GM18870 (cell line): ENCODE data around the gene SMURF1.

Experiments used
- ATAC-seq: cut with Tn5 transposase; IDR thresholded peaks from one replicate; pipeline ENCODE4 v1.9.1; 2021; ENCODE audit warnings: moderate library complexity; ENCODE audit not compliant: unreplicated experiment

SMURF1 gene

DNA sequence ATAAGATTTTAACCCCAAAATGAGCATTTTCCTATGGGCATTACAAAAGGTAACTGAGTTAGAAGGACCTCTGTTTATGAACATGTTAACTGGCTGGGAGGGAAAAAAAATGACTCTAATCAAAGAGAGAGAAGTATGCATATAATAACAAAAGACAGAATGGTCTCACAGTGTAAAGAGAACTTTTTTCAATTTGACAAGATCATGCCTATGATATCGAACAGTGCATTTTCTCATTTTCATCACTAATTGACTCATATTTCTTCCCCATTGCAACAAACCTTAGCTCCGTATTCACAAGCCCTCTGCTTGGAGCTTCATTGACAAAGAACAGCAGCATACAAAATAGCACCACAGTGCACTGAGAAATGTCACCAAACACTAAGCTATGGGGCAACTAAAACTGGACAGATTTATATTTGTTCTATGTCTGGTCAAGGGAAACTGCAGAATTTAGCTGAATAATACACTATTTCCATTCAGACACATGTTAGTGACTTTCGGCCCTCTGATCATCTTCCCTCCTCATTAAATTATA, 45.6 kb downstream of the SMURF1 start:
- no peak for ATAC-seq

DNA sequence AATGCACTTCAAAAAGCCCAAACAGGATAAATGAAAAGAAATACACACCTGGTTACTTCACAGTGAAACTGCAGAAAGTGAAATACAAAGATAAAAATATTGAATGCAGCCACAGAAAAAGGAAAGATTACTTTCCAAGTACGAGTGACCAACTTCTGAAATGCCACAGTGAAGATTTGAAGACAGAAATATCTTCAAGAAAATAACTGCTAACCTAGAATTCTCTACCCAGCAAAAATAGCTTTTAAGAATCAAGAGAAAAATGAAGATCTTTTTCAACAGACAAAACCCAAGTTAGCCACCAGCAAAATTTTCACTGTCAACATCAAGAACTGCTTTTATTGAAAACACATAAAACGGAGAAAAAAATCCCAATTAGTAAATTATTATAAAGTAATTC, 46.2 kb downstream of the SMURF1 start:
- no peak for ATAC-seq

DNA sequence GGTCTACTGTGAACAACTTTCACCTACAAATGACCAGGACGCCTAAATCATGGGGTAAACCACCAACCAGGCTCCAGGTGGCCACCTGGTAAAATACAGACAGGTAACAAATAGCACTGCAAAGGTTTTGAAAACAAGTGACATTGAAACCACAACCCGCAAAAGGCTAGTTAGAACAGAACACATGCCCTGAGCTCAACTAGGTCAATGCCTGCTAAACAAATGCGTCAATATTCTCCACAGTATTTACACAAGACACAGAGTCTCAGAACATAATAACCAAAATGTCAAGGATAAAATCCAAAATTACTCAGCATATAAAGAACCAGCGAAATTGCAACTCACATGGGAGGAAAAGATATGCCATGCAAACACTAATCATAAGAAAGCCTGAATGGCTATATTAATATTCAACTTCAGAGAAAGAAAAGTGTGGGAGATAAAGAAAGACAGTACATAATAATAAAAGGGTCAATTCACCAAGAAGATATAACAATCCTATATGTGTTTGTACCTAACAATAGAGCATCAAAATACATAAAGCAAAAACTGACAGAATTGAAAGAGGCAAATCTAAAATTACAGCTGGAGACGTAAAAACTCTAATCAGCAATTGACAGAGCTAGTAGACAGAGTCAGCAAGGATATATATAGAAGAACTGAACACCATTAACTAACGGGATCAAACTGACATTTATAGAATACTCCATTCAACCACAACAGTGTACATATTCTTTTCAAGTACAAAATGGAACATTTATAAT, 47.6 kb downstream of the SMURF1 start:
- ATAC-seq, result no peak

DNA sequence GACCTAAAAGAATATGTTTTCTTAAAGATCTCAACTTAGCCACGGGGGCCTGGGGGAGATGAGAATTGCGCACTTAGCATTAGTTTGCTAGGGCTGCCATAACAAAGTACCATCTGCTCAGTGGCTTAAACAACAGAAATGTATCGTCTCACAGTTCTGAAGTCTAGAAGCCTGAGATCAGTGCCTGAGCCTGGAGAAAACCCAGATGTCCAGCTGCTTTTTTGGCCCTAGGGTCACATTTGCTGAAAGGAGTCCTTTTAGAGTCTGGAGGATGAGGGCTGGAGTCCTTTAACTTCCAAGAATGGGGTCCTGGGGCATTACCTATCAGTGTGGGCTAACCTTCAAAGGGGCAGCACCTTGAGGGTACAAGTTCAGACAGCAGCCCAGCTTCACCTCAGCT, 48.2 kb downstream of the SMURF1 start:
- ATAC-seq, result no peak

- ATAC-seq, result no peak
These were observed 49.5 kb downstream of the SMURF1 start for GRCh38 chr7:99094401-99094800.

DNA sequence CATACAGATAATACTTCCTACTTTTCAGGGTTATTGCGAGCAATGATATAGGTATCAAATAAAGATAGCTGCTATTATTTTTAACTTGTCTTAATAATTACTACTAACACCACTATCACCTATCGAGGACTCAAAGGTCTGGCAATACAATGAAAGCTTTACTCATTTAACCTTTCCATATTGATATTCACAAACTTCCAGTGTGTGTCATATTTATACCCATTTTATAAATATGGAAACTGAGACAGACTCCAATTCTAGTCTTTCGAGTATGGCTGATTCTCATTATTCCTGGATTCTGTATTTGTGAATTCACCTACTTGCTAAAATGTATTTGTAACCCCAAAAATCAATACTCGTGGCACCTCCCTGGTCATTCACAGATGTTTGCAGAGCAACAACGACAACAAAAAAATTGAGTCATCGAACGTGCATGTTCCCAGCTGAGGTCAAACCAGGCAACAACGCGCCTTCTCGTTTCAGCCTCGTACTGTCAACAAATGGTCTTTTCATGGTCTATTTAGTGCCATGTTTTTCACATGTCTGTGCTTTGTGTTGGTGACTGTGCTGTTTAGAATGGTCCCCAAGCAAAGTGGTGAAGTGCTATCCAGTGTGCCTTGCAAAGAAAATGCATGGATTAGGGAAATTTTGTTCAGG, 51.7 kb downstream of the SMURF1 start:
- ATAC-seq, result no peak

DNA sequence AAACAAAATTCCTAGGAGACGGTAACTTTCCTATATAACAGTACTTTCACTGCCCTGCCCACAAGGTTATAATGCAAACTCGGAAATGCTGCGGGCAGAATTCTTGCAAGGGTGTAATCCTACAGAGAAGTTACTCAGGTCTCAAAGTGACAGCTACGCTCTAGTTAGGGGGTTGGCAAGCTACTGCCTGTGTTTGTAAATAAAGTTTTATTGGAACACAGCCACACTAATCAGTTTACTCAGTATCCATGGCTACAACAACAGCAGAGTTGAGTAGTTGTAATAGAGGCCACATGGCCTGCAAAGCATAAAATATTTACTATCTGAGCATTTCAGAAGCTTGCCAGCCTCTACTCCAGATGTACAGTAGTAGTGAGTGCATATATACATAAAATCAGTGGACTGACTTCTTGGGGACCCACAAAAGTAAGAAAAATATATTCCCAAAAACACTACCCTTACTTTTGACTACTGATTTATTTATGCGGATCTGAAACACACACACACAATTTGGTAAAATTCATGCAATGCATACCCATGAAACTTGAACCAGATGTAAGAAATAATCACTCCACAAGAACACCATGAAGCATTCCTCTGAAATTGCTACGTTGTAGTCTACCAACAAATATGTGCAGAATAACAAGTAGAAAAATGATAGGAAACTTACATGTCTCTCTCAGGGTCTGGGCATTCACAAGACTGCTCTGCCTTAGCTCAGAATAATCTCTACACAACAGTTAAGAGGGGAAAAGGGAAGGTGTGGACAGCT, 53.0 kb downstream of the SMURF1 start:
- ATAC-seq, result no peak

GRCh38 chr7:99089914-99090629, 53.8 kb downstream of the SMURF1 start:
- ATAC-seq, result no peak

DNA sequence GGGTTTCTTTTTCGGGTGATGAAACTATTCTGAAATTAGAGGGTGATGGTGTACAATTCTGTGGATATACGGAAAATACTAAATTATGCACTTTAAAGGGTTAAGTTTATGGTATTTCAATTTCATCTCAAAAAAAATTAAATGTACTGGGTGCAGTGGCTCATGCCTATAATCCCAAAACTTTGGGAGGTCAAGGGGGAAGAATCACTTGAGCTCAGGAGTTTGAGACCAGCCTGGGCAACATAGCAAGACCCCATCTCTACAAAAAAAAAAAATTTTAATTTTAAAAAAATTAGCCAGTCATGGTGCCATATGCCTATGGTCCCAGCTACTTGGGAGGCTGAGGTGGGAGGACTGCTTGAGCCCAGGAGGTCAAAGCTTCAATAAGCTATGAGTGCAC, 57.0 kb downstream of the SMURF1 start:
- ATAC-seq, result no peak

- ATAC-seq, result no peak
These were observed 57.4 kb downstream of the SMURF1 start for GRCh38 chr7:99086532-99086931.

DNA sequence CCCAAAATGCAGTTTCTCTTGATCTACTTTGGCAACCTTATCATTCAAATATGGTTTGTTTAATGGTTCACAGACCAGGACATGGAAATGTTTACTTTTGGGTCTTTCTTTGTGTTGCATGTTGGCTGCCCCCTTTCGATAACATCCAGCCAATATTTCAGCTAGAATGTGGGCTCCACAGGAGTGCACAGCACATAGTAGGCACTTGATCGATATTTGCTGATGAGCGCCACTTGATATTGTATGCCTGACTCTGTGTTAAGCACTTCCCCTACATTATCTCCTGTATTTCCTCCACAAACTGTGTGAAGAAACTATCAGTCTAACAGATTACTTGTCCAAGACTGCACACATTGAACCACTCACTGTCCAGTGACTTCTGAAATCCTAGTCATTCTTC, 60.2 kb downstream of the SMURF1 start:
- ATAC-seq, result no peak

GRCh38 chr7:99083068-99083651, 60.7 kb downstream of the SMURF1 start:
- no peak for ATAC-seq

- no peak for ATAC-seq
These were observed 63.2 kb downstream of the SMURF1 start for GRCh38 chr7:99080679-99081078.

GRCh38 chr7:99079104-99079503, 64.8 kb downstream of the SMURF1 start:
- no peak for ATAC-seq

DNA sequence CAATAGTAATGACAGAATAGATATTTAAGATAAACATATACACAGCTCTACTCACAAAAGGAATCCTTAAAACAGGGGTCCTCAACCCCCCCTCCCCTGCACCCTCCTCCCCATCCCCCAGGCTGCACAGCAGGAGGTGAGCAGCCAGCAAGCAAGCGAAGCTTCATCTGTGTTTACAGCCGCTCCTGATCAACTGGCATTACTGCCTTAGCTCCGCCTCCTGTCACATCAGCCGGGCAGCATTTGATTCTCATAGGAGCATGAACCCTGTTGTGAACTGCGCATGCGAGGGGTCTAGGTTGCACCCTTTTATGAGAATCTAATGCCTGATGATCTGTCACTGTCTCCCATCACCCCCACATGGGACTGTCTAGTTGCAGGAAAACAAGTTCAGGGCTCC, 65.5 kb downstream of the SMURF1 start:
- no peak for ATAC-seq

DNA sequence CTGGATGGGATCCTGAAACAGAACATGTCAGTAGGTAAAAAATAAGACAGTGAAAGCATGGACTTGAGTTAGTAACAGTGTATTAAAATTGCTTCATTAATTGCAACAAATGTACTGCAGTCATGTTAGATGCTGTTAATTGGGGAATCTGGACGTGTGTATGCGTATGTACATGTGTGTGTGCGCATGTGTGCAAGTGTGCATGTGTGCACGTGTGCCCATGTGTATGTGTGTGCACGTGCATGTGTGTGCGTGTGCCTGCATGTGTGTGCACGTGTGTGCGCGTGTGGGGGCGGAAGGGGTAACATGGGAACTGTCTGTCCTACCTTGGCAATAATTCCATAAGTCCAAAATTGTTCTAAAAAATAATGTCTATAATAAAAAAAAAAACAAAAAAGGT, 67.3 kb downstream of the SMURF1 start:
- no peak for ATAC-seq

GRCh38 chr7:99073839-99074446, 70.0 kb downstream of the SMURF1 start:
- ATAC-seq, result no peak

DNA sequence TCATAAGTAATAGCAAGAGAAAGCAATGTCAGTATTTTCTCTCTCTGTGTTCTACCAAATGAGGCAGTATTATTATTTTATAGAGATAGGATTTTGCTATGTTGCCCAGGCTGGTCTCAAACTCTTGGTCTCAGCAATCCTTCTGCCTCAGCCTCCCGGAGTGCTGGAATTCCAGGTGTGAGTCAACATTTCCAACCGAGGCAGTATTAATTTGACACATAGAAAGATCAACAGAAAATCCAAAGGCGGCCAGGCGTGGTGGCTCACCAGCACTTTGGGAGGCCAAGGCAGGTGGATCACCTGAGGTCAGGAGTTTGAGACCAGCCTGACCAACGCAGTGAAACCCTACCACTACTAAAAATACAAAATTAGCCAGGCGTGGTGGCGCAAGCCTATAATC, 71.8 kb downstream of the SMURF1 start:
- ATAC-seq, result no peak

GRCh38 chr7:99070361-99070760, 73.5 kb downstream of the SMURF1 start:
- ATAC-seq, result no peak
